GM21717 (cell line): ENCODE measurements around the gene PCDHA8.
"Not testable (repeated sequence)": the region's sequence is repeated elsewhere in the genome, so short reads cannot be mapped to it uniquely, and the experiment has no call there.

Experiments
- ATAC-seq: cut with Tn5 transposase; IDR thresholded peaks from one replicate; pipeline ENCODE4 v1.9.1; 2021; ENCODE audit warnings: mild to moderate bottlenecking, moderate library complexity; ENCODE audit not compliant: unreplicated experiment

Gene PCDHA8

GRCh38 chr5:140870221-140871201, 29.5 kb downstream of the PCDHA8 start:
- ATAC-seq = no peak

- ATAC-seq = no peak
Measured at GRCh38 chr5:140875085-140876065, 34.4 kb downstream of the PCDHA8 start, which contains the start of gene PCDHA12. PCDHA12 (plus strand) TSS chr5:140875308; CDS start chr5:140875473, 165 bp downstream.

- ATAC-seq = not testable (repeated sequence)
Measured at GRCh38 chr5:140876541-140877261, 35.7 kb downstream of the PCDHA8 start.

- ATAC-seq = no peak
Measured at GRCh38 chr5:140877262-140877581, 36.2 kb downstream of the PCDHA8 start.

GRCh38 chr5:140881889-140882590, 41.1 kb downstream of the PCDHA8 start, which contains the start of gene PCDHA13:
PCDHA13 (plus strand) TSS chr5:140882124; CDS start chr5:140882269, 145 bp downstream.
- ATAC-seq = no peak

GRCh38 chr5:140882591-140882899, 41.6 kb downstream of the PCDHA8 start:
- no peak for ATAC-seq

- ATAC-seq = no peak
Measured at GRCh38 chr5:140883373-140883772, 42.4 kb downstream of the PCDHA8 start.

- ATAC-seq = no peak
Measured at GRCh38 chr5:140883927-140884697, 43.1 kb downstream of the PCDHA8 start.
